Breast epithelium (tissue), 3 donors: ENCODE data around the gene SDC1.

ENCODE experiments used
- CTCF ChIP-seq, 3 donors: fragments of 450-650 bp; IDR thresholded peaks; one replicate each; pipeline ENCODE4 v1.5.1; 2016 to 2017; ENCODE audit warnings: antibody characterized with exemption in 3 of 3, mild to moderate bottlenecking in 3 of 3, moderate library complexity in 3 of 3
- POLR2A ChIP-seq: fragments of 450-650 bp; IDR thresholded peaks from one replicate; pipeline ENCODE4 v1.6.1; 2016; ENCODE audit warnings: antibody characterized with exemption, mild to moderate bottlenecking, moderate library complexity

- TF ChIP-seq CTCF (IDR thresholded peaks at IDR 0.05) (no peak), POLR2A (no peak)
Observed at GRCh38 chr2:20168048-20168726, 56.7 kb downstream of the SDC1 start.
